Measurements from ENCODE around the gene CYTH3. TPM values are rescaled to one million over a fixed set of nuclear protein-coding genes. Genes with fewer than 3 reads are reported as not detected.

CYTH3 gene
- total and polyA plus RNA-seq, 2 of the 13 experiments (the other 11 are each of a cell fraction or from before 2014, with no cell fraction given) = 3.1 to 3.8 TPM

DNA sequence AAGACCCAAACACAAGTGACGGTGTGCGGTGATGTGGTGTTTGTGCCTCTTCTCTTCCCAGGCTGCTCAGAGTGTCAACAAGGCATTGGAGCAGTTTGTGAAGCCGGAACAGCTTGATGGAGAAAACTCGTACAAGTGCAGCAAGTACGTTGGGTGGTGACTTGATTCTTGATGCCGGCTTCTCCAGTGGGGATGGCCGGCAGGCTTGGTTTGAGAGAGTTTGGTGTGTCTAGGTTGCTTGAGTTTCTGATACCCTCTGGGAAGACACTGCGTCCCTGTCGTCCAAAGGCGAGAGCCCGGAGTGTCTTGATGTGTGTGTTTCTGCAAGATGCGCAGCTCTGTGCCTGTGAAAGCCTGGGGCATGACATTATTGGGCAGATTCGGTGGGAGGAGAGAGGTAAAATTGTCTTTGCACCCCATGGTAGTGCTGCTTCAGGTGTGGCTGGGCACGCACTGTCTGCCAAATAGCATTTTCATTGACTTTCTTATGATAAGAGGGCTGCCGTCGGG is 129.5 kb downstream of the CYTH3 start:
- no TSS peak for BruUV-seq (replicated peaks)
- POLR2A ChIA-PET = no interaction called here
- intact Hi-C loops (cut with micrococcal nuclease; ENCODE audit: unreplicated experiment) = no loop called here

More for the DNA sequence above, 129.5 kb downstream of the CYTH3 start:
- no peaks in the 10 kb centered on the region for H3K4me1 ChIP-seq (ENCODE audit: insufficient read depth, low read length)
- WGBS (ENCODE audit: low lambda C conversion rate) = 94% methylated on average over 15 of the region's 16 CpGs
- H3K27me3 ChIP-seq (ENCODE audit: control insufficient read depth in 1 of 2, insufficient read depth in 2 of 2, low read length in 2 of 2) = no peaks in the 10 kb centered on the region
- no peaks in the 10 kb centered on the region for H3K9me3 ChIP-seq (ENCODE audit: low read length)
- DNase-seq (ENCODE audit: low spot score) (no peak), ATAC-seq (no peak), FAIRE-seq (no peak)
- in situ Hi-C loops (cut with HindIII; ENCODE audit: extremely low pct_ligation_motif_present, low pct_unique_long_range_greater_than_20kb) = no loop called here
- H2AFZ ChIP-seq (ENCODE audit: low read length) = no peak overlapping the region
- H4K20me1 ChIP-seq (ENCODE audit: insufficient read depth, low read length) = no peaks in the 10 kb centered on the region
- H3K4me2 ChIP-seq (ENCODE audit: low read depth, low read length) = no peak overlapping the region
- no peak overlapping the region for H3K27ac ChIP-seq (ENCODE audit: extremely low read length, insufficient read depth, low read length)
- H3K4me3 ChIP-seq (replicated peaks in 1 of 3; ENCODE audit: insufficient read depth in 1 of 3, low read depth in 2 of 3, low read length in 3 of 3) = no peak overlapping the region
- TF ChIP-seq DNMT1 (CRISPR knock-in tag; IDR thresholded peaks at IDR 0.05) = no peak
- TF ChIP-seq SKI (IDR thresholded peaks at IDR 0.05; ENCODE audit: partially characterized antibody) = no peak
- no peak for TF ChIP-seq EP300 (IDR thresholded peaks at IDR 0.05; ENCODE audit: low read depth in 2 of 2, low read length in 2 of 2)
- no peak for TF ChIP-seq EP300 (CRISPR knock-in tag; IDR thresholded peaks at IDR 0.05; ENCODE audit: borderline replicate concordance)
- TF ChIP-seq, protein P1, sequence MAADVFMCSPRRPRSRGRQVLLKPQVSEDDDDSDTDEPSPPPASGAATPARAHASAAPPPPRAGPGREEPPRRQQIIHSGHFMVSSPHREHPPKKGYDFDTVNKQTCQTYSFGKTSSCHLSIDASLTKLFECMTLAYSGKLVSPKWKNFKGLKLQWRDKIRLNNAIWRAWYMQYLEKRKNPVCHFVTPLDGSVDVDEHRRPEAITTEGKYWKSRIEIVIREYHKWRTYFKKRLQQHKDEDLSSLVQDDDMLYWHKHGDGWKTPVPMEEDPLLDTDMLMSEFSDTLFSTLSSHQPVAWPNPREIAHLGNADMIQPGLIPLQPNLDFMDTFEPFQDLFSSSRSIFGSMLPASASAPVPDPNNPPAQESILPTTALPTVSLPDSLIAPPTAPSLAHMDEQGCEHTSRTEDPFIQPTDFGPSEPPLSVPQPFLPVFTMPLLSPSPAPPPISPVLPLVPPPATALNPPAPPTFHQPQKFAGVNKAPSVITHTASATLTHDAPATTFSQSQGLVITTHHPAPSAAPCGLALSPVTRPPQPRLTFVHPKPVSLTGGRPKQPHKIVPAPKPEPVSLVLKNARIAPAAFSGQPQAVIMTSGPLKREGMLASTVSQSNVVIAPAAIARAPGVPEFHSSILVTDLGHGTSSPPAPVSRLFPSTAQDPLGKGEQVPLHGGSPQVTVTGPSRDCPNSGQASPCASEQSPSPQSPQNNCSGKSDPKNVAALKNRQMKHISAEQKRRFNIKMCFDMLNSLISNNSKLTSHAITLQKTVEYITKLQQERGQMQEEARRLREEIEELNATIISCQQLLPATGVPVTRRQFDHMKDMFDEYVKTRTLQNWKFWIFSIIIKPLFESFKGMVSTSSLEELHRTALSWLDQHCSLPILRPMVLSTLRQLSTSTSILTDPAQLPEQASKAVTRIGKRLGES (CRISPR knock-in tag; IDR thresholded peaks at IDR 0.05; ENCODE audit: borderline replicate concordance) = no peak
- TF ChIP-seq, protein P2, sequence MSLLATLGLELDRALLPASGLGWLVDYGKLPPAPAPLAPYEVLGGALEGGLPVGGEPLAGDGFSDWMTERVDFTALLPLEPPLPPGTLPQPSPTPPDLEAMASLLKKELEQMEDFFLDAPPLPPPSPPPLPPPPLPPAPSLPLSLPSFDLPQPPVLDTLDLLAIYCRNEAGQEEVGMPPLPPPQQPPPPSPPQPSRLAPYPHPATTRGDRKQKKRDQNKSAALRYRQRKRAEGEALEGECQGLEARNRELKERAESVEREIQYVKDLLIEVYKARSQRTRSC (CRISPR knock-in tag; IDR thresholded peaks at IDR 0.05; ENCODE audit: low read depth) = no peak
- no peak for TF ChIP-seq ZNF331 (CRISPR knock-in tag; IDR thresholded peaks at IDR 0.05)
- no peak for TF ChIP-seq ZNF879 (CRISPR knock-in tag; IDR thresholded peaks at IDR 0.05)
- TF ChIP-seq, protein P3, sequence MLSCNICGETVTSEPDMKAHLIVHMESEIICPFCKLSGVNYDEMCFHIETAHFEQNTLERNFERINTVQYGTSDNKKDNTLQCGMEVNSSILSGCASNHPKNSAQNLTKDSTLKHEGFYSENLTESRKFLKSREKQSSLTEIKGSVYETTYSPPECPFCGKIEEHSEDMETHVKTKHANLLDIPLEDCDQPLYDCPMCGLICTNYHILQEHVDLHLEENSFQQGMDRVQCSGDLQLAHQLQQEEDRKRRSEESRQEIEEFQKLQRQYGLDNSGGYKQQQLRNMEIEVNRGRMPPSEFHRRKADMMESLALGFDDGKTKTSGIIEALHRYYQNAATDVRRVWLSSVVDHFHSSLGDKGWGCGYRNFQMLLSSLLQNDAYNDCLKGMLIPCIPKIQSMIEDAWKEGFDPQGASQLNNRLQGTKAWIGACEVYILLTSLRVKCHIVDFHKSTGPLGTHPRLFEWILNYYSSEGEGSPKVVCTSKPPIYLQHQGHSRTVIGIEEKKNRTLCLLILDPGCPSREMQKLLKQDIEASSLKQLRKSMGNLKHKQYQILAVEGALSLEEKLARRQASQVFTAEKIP (CRISPR knock-in tag; IDR thresholded peaks at IDR 0.05; ENCODE audit: borderline replicate concordance) = no peak
- no peak for TF ChIP-seq ZFP91 (CRISPR knock-in tag; IDR thresholded peaks at IDR 0.05; ENCODE audit: borderline replicate concordance)
- H3K9ac ChIP-seq (ENCODE audit: insufficient read depth, low read depth, low read length) = no peak overlapping the region
- CTCF ChIA-PET (ENCODE audit: low intra/inter-chr PET ratio, low total read pairs) = no interaction called here
- H3K79me2 ChIP-seq (ENCODE audit: insufficient read depth, low read length) = no peaks in the 10 kb centered on the region
- H3K36me3 ChIP-seq (replicated peaks in 1 of 2; ENCODE audit: control insufficient read depth in 1 of 2, insufficient read depth in 2 of 2, low read length in 2 of 2) = peaks cover 30 to 78% of the 10 kb centered on the region in 2 experiments
